Tongue (tissue), 2 donors: ENCODE results near the gene TNS3. TPM values are rescaled to one million over a fixed set of nuclear protein-coding genes. Genes with fewer than 3 reads are reported as not detected.

ENCODE experiments used
- DNase-seq: peaks from one replicate; pipeline ENCODE4 v3.0.0-alpha.2; 2015
- total RNA-seq: library from RNA; depleted of rRNA; stranded (reverse); fragments of >200 nt; gene quantifications from one replicate; pipeline ENCODE4 v1.2.3, GENCODE V29; 2014

Gene TNS3
- total RNA-seq, 1 donor from 2014 or later: 39.7 TPM

GRCh38 chr7:47225387-47226131 lies 356.4 kb downstream of the TNS3 start:
- DNase-seq: no peak
